AG09309 (cell line): Measurements from ENCODE around the gene KRT86.

Experiments
- DNase-seq: peaks from one replicate; pipeline ENCODE4 v3.0.0-alpha.2; 2010; ENCODE audit warnings: low read depth
- H3K4me3 ChIP-seq: 2 replicates; pipeline ENCODE4 v1.5.1; 2011; ENCODE audit warnings: mild to moderate bottlenecking, low read depth, low read length, moderate library complexity; ENCODE audit not compliant: control insufficient read depth
- CTCF ChIP-seq: IDR thresholded peaks from 2 replicates; pipeline ENCODE4 v1.5.1; 2011; ENCODE audit warnings: mild to moderate bottlenecking, low read depth, low read length, inconsistent platforms; ENCODE audit not compliant: insufficient read depth, control insufficient read depth; ENCODE audit errors: missing control alignments

The KRT86 gene

GRCh38 chr12:52264435-52264825 is 10.0 kb upstream of the KRT86 start:
- no peak for TF ChIP-seq CTCF
- H3K4me3 ChIP-seq, result no peak overlapping the region
- DNase-seq, result no peak

- DNase-seq, result no peak
- no peak for TF ChIP-seq CTCF
- no peak overlapping the region for H3K4me3 ChIP-seq
Observed at GRCh38 chr12:52266514-52266913, 7.9 kb upstream of the KRT86 start.

- no peak overlapping the region for H3K4me3 ChIP-seq
Observed at GRCh38 chr12:52267266-52267665, 7.2 kb upstream of the KRT86 start.

GRCh38 chr12:52267699-52268098 is 6.7 kb upstream of the KRT86 start:
- no peak for DNase-seq
- TF ChIP-seq CTCF, result no peak

More at GRCh38 chr12:52267266-52267665, 7.2 kb upstream of the KRT86 start:
- TF ChIP-seq CTCF, result no peak
- no peak for DNase-seq

GRCh38 chr12:52268212-52268611 is 6.2 kb upstream of the KRT86 start:
- H3K4me3 ChIP-seq, result no peak overlapping the region
- no peak for DNase-seq
- no peak for TF ChIP-seq CTCF

More at GRCh38 chr12:52267699-52268098, 6.7 kb upstream of the KRT86 start:
- no peak overlapping the region for H3K4me3 ChIP-seq

- no peak for TF ChIP-seq CTCF
- no peak for DNase-seq
- H3K4me3 ChIP-seq, result no peak overlapping the region
Observed at GRCh38 chr12:52270541-52271070, 3.8 kb upstream of the KRT86 start.

- no peak for DNase-seq
- no peak for TF ChIP-seq CTCF
- no peak overlapping the region for H3K4me3 ChIP-seq
Observed at GRCh38 chr12:52271158-52271557, 3.3 kb upstream of the KRT86 start.
